ENCODE results near the gene MYO1B. TPM values are rescaled to one million over a fixed set of nuclear protein-coding genes. Genes with fewer than 3 reads are reported as not detected.

The MYO1B gene
- polyA plus RNA-seq, 5 donors, result 140 to 228 (median 206) TPM

DNA sequence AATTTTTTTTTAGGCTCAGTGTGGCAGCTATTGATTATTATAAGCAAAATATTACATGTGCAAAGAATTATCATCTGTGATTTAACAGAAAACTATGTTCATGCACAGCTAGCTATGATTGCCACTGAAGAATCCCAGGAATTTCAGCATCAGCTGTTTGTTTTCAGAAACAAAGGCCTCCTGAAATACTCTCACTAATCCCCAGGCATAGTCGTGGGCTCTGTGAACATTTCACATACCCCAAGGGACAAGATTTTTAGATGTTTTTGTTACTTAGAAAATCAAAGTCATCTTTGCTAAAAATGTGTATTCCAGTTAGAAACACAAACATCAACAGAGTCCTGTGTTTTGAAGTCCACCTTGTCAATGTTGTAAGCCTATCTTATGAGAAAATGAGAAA, 156.1 kb downstream of the MYO1B start:
- DNase-seq, result no peak

DNA sequence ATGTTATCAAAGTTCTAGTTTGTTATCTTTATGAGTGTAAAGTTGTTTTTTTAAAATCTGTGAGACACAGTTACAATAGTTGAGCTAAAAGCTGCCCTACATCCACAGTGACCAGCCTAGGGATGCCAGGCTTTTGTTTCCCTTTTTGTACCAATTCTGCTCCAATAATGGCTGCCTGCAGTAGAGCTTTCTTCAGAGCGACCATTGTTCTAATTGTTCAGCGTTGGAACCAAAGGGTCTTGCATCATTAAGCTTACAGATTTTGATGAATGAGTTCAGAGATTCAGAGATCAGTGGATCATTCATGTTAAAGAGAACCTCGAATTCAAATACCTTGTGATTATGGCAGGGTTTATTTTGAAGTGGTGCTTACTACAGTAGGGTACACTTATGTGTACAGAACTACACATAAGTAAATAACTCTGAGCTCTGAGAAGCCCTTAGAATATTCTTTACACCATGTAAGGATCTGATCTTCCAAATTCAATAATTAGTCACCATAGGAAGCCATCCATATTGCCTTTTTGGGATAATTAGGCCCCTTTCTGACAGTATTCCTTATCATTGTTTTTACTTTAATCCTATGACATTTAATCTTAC, 157.9 kb downstream of the MYO1B start:
- no peak for DNase-seq

DNA sequence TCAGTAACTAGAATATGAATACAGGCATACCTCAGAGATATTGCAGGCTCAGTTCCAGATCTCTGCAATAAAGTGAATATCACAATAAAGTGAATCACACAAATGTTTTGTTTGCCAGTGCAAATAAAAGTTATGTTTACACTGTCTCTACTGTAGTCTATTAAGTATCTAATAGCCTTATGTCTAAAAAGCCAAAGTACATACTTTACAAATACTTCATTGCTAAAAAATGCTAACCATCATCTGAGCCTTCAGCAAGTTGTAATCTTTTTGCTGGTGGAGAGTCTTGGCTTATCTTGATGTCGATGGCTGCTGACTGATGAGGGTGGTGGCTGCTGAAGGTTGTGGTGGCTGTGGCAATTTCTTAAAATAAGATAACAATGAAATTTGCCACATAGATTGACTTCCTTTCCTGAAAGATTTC, 159.4 kb downstream of the MYO1B start:
- DNase-seq, result no peak

DNA sequence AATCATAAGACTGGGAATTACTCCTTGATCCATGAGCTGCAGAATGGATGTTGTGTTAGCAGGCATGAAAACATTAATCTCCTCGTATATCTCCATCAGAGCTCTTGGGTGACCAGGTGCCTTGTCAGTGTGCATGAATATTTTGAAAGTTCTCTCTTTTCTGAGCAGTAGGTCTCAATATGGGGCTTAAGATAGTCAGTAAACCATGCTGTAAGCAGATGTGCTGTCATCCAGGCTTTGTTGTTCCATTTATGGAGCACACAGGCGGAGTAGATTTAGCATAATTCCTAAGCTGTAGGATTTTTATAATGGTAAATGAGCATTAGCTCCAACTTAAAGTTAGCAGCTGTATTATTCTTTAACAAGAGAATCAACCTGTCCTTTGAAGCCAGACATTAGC, 160.3 kb downstream of the MYO1B start:
- no peak for DNase-seq

DNA sequence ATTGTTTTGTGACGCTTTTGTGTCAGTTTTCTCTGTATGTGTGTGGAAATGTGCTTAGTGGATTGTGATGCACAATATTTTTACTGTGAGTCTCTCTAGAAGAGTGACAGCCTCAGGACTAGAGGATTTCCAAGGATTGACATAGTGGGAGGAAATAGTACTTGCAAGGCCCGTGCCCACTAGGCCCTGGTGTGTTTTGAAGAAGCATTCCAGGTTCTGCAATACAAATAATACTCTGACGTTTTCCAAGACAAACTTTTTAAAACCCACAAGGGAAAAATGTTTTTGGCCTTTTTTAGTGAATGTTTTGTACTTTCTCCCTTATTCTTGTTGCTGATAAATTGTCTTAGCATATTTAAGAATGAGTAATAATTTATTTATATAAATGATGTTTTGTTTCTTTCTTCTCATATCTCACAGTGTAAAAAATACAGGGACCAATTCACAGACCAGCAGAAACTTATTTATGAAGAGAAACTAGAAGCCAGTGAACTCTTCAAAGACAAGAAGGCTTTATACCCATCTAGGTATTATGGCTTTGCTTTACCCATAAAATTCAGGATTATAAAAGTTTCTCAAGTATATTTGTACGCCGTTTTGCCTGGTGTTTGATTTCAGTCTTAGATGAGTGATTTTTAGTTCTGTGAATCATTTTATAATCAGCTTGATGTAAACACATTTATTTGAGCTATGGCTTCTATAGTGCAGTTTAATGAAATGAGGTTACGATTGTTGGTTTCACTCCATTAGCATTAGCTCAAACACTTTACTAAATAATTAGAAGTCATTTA, 165.6 kb downstream of the MYO1B start:
- no peak for DNase-seq

DNA sequence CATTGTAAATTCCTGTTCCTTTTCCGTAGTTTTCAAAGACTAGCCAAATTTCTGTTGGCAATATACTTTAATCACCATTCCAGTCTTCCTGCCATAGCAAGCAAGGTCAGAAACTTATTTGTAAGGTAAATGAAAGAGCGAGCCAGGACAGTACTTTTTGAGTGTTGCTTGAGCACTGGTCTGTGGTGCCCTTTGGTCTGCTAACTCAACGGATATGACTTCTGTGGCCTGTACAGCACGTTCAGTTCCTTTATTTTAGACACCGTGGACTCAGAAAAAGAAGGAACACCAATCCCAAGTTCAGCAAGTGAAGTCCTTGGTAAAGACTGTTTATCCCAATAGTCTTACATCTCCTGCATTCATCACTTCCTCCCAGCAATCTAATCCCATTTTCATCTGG, 166.3 kb downstream of the MYO1B start:
- DNase-seq, result no peak

DNA sequence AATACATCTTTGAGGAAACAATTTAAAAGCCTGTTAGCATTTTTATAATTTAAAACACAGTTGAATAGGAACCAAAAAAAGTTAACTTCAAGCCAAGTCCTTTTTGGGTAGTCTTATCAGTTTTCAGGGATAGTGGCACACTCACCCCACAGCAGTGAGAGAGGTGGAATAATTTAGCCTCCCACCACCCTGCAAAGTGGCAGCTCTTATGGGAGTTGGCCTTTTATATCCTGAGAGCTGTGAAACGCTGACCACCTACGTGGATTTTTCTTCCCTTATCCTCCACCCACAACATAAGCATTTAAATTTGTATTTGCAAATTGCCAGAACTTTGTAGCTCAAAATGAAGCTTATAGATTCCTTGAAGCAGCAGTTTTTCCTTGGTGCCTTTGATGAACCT, 167.1 kb downstream of the MYO1B start:
- no peak for DNase-seq

DNA sequence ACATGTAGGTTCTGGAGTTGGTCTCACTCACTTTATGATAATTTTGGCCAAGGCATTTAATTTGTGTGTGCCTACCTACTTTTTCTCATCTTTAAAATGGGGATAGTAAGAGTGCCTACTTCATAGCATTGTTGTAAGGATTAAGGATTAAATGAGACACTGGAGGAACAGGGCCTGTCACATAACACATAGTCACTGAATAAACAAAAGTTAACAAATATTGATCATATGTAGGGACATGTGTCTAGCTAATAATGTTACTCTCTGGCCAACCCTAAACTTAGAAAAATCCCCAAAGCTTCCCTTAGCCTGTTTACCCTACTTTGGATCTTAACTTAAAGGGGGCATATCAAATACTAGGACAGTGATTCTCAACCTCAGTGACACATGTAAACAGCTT, 169.9 kb downstream of the MYO1B start:
- DNase-seq, result no peak

DNA sequence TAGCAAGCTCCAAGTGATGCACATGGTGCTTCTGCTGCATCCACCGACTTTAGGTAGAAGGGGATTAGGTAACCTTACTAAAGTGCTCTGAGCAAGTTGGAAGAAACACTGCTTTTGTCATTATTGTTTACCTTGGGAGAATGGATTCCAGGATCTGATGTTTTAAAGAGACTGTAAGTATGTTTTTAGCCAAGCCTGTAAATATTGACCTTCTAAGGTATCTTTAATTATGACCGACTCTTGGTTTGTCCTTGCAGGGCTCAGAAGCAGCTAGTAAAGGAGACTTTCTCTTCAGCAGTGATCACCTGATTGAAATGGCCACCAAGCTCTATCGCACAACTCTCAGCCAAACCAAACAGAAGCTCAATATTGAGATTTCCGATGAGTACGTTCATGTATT, 170.7 kb downstream of the MYO1B start:
- no peak for DNase-seq

DNA sequence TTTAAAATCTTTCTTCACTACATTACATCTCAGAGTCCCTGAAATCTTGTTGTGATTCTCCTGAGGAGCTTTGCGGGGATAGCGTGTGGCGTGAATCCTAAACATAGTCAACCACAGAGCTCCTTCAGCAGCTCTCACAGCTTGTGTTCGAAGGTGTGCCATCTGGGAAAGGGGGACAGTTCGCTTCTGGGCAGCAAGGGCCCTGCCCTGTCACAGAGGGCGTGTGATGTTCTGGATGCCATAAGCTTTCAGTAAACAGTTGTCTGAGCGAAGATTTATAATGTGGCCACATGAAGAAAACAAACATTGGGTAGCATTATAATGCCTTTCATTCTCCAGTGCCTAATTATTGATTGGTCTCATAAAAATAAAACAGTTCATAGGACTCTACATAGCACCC, 172.5 kb downstream of the MYO1B start:
- DNase-seq, result no peak

- no peak for DNase-seq
Observed at GRCh38 chr2:191421950-191422349, 176.7 kb downstream of the MYO1B start.

GRCh38 chr2:191427031-191427430, 181.8 kb downstream of the MYO1B start:
- DNase-seq, result no peak

GRCh38 chr2:191428141-191428540, 182.9 kb downstream of the MYO1B start:
- DNase-seq, result no peak

- no peak for DNase-seq
Observed at GRCh38 chr2:191430476-191430875, 185.3 kb downstream of the MYO1B start.

DNA sequence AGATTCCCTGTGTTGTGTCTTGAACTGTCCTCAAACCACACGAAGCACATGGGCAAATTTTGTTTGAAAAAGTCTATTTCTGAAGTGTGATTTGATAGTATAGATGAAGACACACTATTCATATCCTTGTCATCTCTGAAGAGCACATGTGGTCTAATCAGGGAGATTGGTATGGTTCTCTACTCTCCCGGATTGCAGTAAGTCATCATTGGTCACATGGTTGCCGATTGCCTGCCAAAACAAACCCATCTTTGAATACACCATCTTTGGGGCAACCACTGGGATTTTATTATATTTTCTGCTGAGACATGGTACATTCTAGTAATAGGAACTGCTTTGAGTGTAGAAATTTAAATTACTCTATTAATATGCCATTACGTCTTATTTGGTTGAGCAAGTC, 186.9 kb downstream of the MYO1B start:
- DNase-seq, result no peak

DNA sequence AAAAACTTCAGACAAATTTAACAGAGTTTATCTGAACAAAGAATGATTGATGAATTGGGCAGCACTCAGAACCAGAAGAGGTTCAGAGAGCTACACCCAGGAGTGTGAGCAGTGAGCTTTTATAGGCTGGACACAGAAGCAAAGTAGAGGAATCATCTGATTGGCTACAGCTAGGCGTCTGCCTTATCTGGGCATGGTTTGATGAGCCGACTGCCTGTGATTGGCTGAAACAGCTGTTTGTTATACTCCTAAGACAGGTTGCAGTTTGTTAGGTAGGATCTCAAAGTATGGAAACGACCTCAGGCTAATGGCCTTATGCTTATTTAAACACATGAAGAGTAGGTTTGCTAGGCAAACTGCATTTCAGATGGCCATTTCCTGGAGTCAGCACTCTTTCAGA, 188.9 kb downstream of the MYO1B start:
- no peak for DNase-seq

- DNase-seq, result no peak
Observed at GRCh38 chr2:191435141-191435540, 189.9 kb downstream of the MYO1B start.

DNA sequence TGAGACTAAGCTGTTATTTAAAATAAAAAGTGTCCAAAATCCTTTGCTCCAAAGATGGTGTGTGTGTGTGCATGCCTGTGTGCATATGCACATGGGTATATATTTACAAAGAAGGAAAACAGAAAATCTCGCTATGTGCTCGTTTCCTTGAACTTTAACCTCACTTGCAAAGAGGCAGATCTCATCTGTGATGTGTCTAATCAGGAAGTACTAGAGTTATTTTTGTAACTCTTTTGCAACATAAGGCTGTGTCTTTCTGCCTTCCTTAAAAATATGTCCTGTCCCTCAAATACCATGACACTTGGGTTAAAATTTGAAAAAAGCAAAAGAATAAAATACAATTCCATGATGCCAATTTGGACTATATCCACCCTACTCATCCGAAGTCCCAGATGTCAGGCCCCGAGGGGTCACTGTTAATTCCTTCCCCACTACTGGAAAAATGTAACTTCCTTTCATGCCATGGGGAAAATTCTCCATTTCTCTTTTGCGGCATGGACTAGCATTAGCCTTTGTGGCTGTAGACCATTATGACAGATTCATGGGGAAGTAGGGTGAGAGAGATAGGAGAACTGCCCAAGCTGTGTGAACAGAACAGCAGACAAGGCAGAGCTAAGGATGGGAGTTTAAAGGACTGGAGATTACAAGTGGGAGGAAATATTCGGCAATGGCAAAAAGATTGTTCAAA, 191.3 kb downstream of the MYO1B start:
- DNase-seq, result no peak

- no peak for DNase-seq
Observed at GRCh38 chr2:191439481-191439880, 194.3 kb downstream of the MYO1B start.

- DNase-seq, result peak; percentile 23 to 27
Observed at GRCh38 chr2:191441496-191442214, 196.5 kb downstream of the MYO1B start.

GRCh38 chr2:191443446-191443845, 198.2 kb downstream of the MYO1B start:
- DNase-seq, result peak; percentile 25 to 43

- DNase-seq, result no peak
Observed at GRCh38 chr2:191446910-191447309, 201.7 kb downstream of the MYO1B start.
